Effector memory CD4-positive, alpha-beta T cell (primary cell): ENCODE data around the gene IL36B.

ENCODE experiments used
- DNase-seq, 3 donors: peaks; one replicate each; pipeline ENCODE4 v3.0.0-alpha.2; 2020
- H3K27ac ChIP-seq: 2 replicates; pipeline ENCODE4 v1.7.0; 2013; ENCODE audit warnings: mild to moderate bottlenecking, low read length, moderate library complexity; ENCODE audit not compliant: insufficient read depth, poor library complexity, severe bottlenecking
- H3K27me3 ChIP-seq: replicated peaks from 2 replicates; pipeline ENCODE4 v1.7.0; 2013; ENCODE audit warnings: mild to moderate bottlenecking, low read length; ENCODE audit not compliant: insufficient read depth, control insufficient read depth, poor library complexity, severe bottlenecking
- H3K36me3 ChIP-seq: 2 replicates; pipeline ENCODE4 v1.7.0; 2013; ENCODE audit warnings: mild to moderate bottlenecking, low read length, moderate library complexity; ENCODE audit not compliant: control insufficient read depth, insufficient read depth
- H3K4me1 ChIP-seq: 2 replicates; pipeline ENCODE4 v1.7.0; 2013; ENCODE audit warnings: low read length, mild to moderate bottlenecking; ENCODE audit not compliant: control insufficient read depth, insufficient read depth, poor library complexity, severe bottlenecking
- H3K4me3 ChIP-seq: 2 replicates; pipeline ENCODE4 v1.7.0; 2013; ENCODE audit warnings: low read length, low read depth, mild to moderate bottlenecking; ENCODE audit not compliant: insufficient read depth, poor library complexity, severe bottlenecking
- H3K9me3 ChIP-seq: 2 replicates; pipeline ENCODE4 v1.7.0; 2013; ENCODE audit warnings: mild to moderate bottlenecking, low read length, moderate library complexity; ENCODE audit not compliant: control insufficient read depth

IL36B gene

GRCh38 chr2:113014067-113014466 is 38.6 kb downstream of the IL36B start:
- Histone ChIP-seq H3K4me1 (no peaks in the 10 kb centered on the region), H3K27me3 (no peaks in the 10 kb centered on the region), H3K4me3 (no peak overlapping the region), H3K36me3 (no peaks in the 10 kb centered on the region), H3K27ac (no peak overlapping the region), H3K9me3 (no peaks in the 10 kb centered on the region)
- DNase-seq, result no peak

- Histone ChIP-seq H3K4me1 (no peaks in the 10 kb centered on the region), H3K9me3 (no peaks in the 10 kb centered on the region), H3K27me3 (no peaks in the 10 kb centered on the region), H3K36me3 (no peaks in the 10 kb centered on the region), H3K4me3 (no peak overlapping the region), H3K27ac (no peak overlapping the region)
- DNase-seq, result no peak
Measured at GRCh38 chr2:113013336-113013661, 39.4 kb downstream of the IL36B start.

GRCh38 chr2:113012436-113013335 is 40.0 kb downstream of the IL36B start:
- DNase-seq, result no peak
- H3K36me3 ChIP-seq, result no peaks in the 10 kb centered on the region
- no peak overlapping the region for H3K27ac ChIP-seq
- no peaks in the 10 kb centered on the region for H3K9me3 ChIP-seq
- H3K4me3 ChIP-seq, result no peak overlapping the region
- no peaks in the 10 kb centered on the region for H3K27me3 ChIP-seq
- no peaks in the 10 kb centered on the region for H3K4me1 ChIP-seq

GRCh38 chr2:113011108-113011507 is 41.6 kb downstream of the IL36B start:
- Histone ChIP-seq H3K36me3 (no peaks in the 10 kb centered on the region), H3K4me1 (no peaks in the 10 kb centered on the region), H3K27ac (no peak overlapping the region), H3K9me3 (no peaks in the 10 kb centered on the region), H3K27me3 (no peaks in the 10 kb centered on the region), H3K4me3 (no peak overlapping the region)
- DNase-seq, result no peak

- H3K27me3 ChIP-seq, result no peaks in the 10 kb centered on the region
- DNase-seq, result no peak
- no peak overlapping the region for H3K4me3 ChIP-seq
- H3K27ac ChIP-seq, result no peak overlapping the region
- no peaks in the 10 kb centered on the region for H3K9me3 ChIP-seq
- no peaks in the 10 kb centered on the region for H3K4me1 ChIP-seq
- no peaks in the 10 kb centered on the region for H3K36me3 ChIP-seq
Measured at GRCh38 chr2:113010088-113010487, 42.6 kb downstream of the IL36B start.

- H3K27me3 ChIP-seq, result no peaks in the 10 kb centered on the region
- H3K4me3 ChIP-seq, result no peak overlapping the region
- no peak for DNase-seq
- H3K36me3 ChIP-seq, result no peaks in the 10 kb centered on the region
- no peaks in the 10 kb centered on the region for H3K9me3 ChIP-seq
- H3K27ac ChIP-seq, result no peak overlapping the region
- no peaks in the 10 kb centered on the region for H3K4me1 ChIP-seq
Measured at GRCh38 chr2:113009622-113010021, 43.0 kb downstream of the IL36B start.

GRCh38 chr2:113007250-113007649 is 45.4 kb downstream of the IL36B start:
- no peak for DNase-seq
- H3K27ac ChIP-seq, result no peak overlapping the region
- H3K36me3 ChIP-seq, result no peaks in the 10 kb centered on the region
- H3K4me3 ChIP-seq, result no peak overlapping the region
- no peaks in the 10 kb centered on the region for H3K27me3 ChIP-seq
- no peaks in the 10 kb centered on the region for H3K9me3 ChIP-seq
- H3K4me1 ChIP-seq, result no peaks in the 10 kb centered on the region

GRCh38 chr2:113005030-113005509 is 47.6 kb downstream of the IL36B start, which contains the start of gene IL36A:
TSS of gene IL36A (plus strand) at chr2:113005459. CDS start at chr2:113005872, 413 bp downstream.
- H3K27me3 ChIP-seq, result no peaks in the 10 kb centered on the region
- H3K4me3 ChIP-seq, result no peak within 1 kb of the TSS
- no peaks in the 10 kb centered on the region for H3K4me1 ChIP-seq
- no peak for DNase-seq
- peaks cover 4% of the 10 kb centered on the region for H3K9me3 ChIP-seq
- no peaks in the 10 kb centered on the region for H3K36me3 ChIP-seq
- no peak within 1 kb of the TSS for H3K27ac ChIP-seq

- H3K9me3 ChIP-seq, result peaks cover 4% of the 10 kb centered on the region
- no peaks in the 10 kb centered on the region for H3K36me3 ChIP-seq
- H3K4me1 ChIP-seq, result no peaks in the 10 kb centered on the region
- H3K27ac ChIP-seq, result no peak overlapping the region
- H3K27me3 ChIP-seq, result no peaks in the 10 kb centered on the region
- H3K4me3 ChIP-seq, result no peak overlapping the region
- no peak for DNase-seq
Measured at GRCh38 chr2:113002677-113003076, 50.0 kb downstream of the IL36B start.

GRCh38 chr2:113000436-113000835 is 52.2 kb downstream of the IL36B start:
- Histone ChIP-seq H3K4me1 (peaks cover 8% of the 10 kb centered on the region), H3K9me3 (peaks cover 4% of the 10 kb centered on the region), H3K27me3 (no peaks in the 10 kb centered on the region), H3K36me3 (no peaks in the 10 kb centered on the region), H3K4me3 (no peak overlapping the region), H3K27ac (no peak overlapping the region)
- DNase-seq, result no peak
